ENCODE measurements around the gene MACROD2. TPM values are rescaled to one million over a fixed set of nuclear protein-coding genes. Genes with fewer than 3 reads are reported as not detected.

The MACROD2 gene
- polyA plus RNA-seq, 1 experiment: 0.47 TPM

GRCh38 chr20:14790771-14791620, 795.7 kb downstream of the MACROD2 start:
- ChIA-PET CTCF (interaction anchor here (0.8 kb wide), 1 partner anchor 232 kb away, joined by 3 read pairs; no protein-coding TSS in a partner anchor), POLR2A (no interaction called here)
- H3K4me3 ChIP-seq (ENCODE audit: low read depth, low read length): no peak overlapping the region
- peak; percentile 39 for DNase-seq (ENCODE audit: low read depth)
- H3K27me3 ChIP-seq (ENCODE audit: control insufficient read depth, insufficient read depth, low read length): no peaks in the 10 kb centered on the region
- no peaks in the 10 kb centered on the region for H3K36me3 ChIP-seq (ENCODE audit: control insufficient read depth, insufficient read depth, low read length)
- TF ChIP-seq CTCF (IDR thresholded peaks at IDR 0.05; ENCODE audit: insufficient read depth, low read depth, low read length): no peak

GRCh38 chr20:14792915-14793314, 797.6 kb downstream of the MACROD2 start:
- Histone ChIP-seq H3K36me3 (ENCODE audit: control insufficient read depth, insufficient read depth, low read length) (no peaks in the 10 kb centered on the region), H3K4me3 (ENCODE audit: low read depth, low read length) (no peak overlapping the region), H3K27me3 (ENCODE audit: control insufficient read depth, insufficient read depth, low read length) (no peaks in the 10 kb centered on the region)
- no peak for TF ChIP-seq CTCF (IDR thresholded peaks at IDR 0.05; ENCODE audit: insufficient read depth, low read depth, low read length)
- no peak for DNase-seq (ENCODE audit: low read depth)
- POLR2A ChIA-PET: no interaction called here
- CTCF ChIA-PET: no interaction called here

GRCh38 chr20:14799545-14800216, 804.4 kb downstream of the MACROD2 start:
- Histone ChIP-seq H3K4me3 (ENCODE audit: low read depth, low read length) (no peak overlapping the region), H3K36me3 (ENCODE audit: control insufficient read depth, insufficient read depth, low read length) (no peaks in the 10 kb centered on the region), H3K27me3 (ENCODE audit: control insufficient read depth, insufficient read depth, low read length) (no peaks in the 10 kb centered on the region)
- TF ChIP-seq CTCF (IDR thresholded peaks at IDR 0.05; ENCODE audit: insufficient read depth, low read depth, low read length): no peak
- DNase-seq (ENCODE audit: low read depth): no peak
- CTCF ChIA-PET: no interaction called here
- POLR2A ChIA-PET: no interaction called here

GRCh38 chr20:14800707-14801425, 805.5 kb downstream of the MACROD2 start:
- no peak for TF ChIP-seq CTCF (IDR thresholded peaks at IDR 0.05; ENCODE audit: insufficient read depth, low read depth, low read length)
- DNase-seq (ENCODE audit: low read depth): no peak
- CTCF ChIA-PET: interaction anchor here (0.6 kb wide), 1 partner anchor 11 kb away, joined by 3 read pairs; no protein-coding TSS in a partner anchor
- Histone ChIP-seq H3K36me3 (ENCODE audit: control insufficient read depth, insufficient read depth, low read length) (no peaks in the 10 kb centered on the region), H3K4me3 (ENCODE audit: low read depth, low read length) (no peak overlapping the region), H3K27me3 (ENCODE audit: control insufficient read depth, insufficient read depth, low read length) (no peaks in the 10 kb centered on the region)
- POLR2A ChIA-PET: no interaction called here

Data from BJ (cell line).